GM12892 (cell line): ENCODE measurements around the gene SEMA6C.
"Not testable (repeated sequence)": the region's sequence is repeated elsewhere in the genome, so short reads cannot be mapped to it uniquely, and the experiment has no call there.

Experiments used
- DNase-seq: peaks from one replicate; pipeline ENCODE4 v3.0.0; 2011; ENCODE audit not compliant: insufficient read length
- FAIRE-seq: peaks from 2 replicates; lab custom pipeline; 2011; peaks lifted over from hg19 to GRCh38; lab: Jason Lieb, UNC
- POLR2A ChIP-seq: IDR thresholded peaks from 2 replicates; pipeline ENCODE4 v1.6.1; 2011; ENCODE audit warnings: low read depth, low read length, control low read depth
- POLR2AphosphoS5 ChIP-seq: IDR thresholded peaks from 2 replicates; pipeline ENCODE4 v1.6.1; 2011; ENCODE audit warnings: low read depth, low read length, control low read depth
- TAF1 ChIP-seq: IDR thresholded peaks from 2 replicates; pipeline ENCODE4 v1.6.1; 2011; ENCODE audit warnings: low read depth, mild to moderate bottlenecking, control low read depth, low read length, borderline replicate concordance

Gene SEMA6C

GRCh38 chr1:151108331-151108730 is 38.1 kb downstream of the SEMA6C start:
- FAIRE-seq (no peak), DNase-seq (no peak)
- TF ChIP-seq POLR2AphosphoS5 (no peak), POLR2A (no peak), TAF1 (no peak)

DNA sequence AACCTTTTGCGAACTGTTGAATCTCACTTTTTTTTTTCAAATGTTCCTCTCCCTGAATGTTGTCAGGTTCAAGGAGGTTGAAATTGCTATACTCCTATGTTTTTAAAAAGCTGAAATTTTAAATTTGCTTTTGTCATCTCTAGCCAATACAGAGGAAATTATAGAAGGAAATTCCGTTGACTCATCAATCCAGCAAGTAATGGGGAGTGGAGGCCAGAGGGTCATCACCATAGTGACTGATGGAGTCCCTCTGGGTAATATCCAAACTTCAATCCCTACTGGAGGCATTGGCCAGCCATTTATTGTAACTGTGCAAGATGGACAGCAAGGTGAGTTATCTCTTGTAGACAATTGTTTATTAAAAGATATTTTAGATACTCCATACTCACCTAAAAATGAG is 39.5 kb downstream of the SEMA6C start:
- no peak for FAIRE-seq
- TF ChIP-seq POLR2AphosphoS5 (no peak), POLR2A (no peak), TAF1 (no peak)
- no peak for DNase-seq

GRCh38 chr1:151104630-151105029 is 41.8 kb downstream of the SEMA6C start:
- DNase-seq (no peak), FAIRE-seq (no peak)
- TF ChIP-seq POLR2AphosphoS5 = no peak
- no peak for TF ChIP-seq TAF1
- TF ChIP-seq POLR2A = no peak

DNA sequence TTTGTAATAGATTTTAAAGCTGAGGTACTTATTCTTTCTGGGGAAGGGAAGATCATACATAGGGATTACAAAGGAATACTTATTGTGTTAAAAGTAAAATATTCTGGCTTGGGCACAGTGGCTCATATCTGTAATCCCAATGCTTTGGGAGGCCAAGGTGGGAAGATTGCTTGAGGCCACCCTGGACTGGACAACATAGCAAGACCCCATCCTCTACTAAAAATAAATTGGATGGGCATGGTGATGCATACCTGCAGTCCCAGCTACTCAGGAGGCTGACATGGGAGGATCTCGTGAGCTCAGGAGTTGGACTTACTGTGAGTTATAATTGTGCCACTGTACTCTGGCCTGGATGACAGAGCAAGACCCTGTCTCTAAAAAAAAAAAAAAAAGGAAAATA is 48.3 kb downstream of the SEMA6C start:
- TF ChIP-seq TAF1 (no peak), POLR2A (no peak), POLR2AphosphoS5 (no peak)
- FAIRE-seq = no peak
- DNase-seq = no peak

DNA sequence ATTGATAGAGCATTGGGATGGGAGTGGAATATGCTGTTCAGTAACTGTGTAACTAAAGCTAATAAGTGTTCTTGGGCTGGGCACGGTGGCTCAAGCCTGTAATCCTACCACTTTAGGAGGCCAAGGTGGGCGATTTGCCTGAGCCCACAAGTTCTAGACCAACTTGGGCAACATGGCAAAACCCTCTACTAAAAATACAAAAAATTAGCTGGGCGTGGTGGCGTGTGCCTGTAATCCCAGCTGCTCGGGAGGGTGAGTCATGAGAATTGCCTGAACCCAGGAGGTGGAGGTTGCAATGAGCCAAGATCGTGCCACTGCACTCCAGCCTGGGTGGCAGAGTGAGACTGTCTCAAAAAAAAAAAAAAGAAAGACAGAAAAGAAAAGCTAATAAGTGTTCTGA is 49.0 kb downstream of the SEMA6C start:
- FAIRE-seq, DNase-seq: not testable (repeated sequence)

- TF ChIP-seq TAF1 (no peak), POLR2AphosphoS5 (no peak), POLR2A (no peak)
- DNase-seq = no peak
- no peak for FAIRE-seq
These were observed 60.4 kb downstream of the SEMA6C start for GRCh38 chr1:151085953-151086559.
